Activated CD4-positive, alpha-beta T cell treated with anti-CD3 and anti-CD28 coated beads, Interleukin-2, amount 50 U/mL, for 1 hour (primary cell): ENCODE measurements around the gene IL2RG.

Experiments
- DNase-seq: peaks from one replicate; pipeline ENCODE4 v3.0.0-alpha.2; 2020

The IL2RG gene

GRCh38 chrX:71068044-71068918 lies 43.1 kb downstream of the IL2RG start, which contains the start of gene SNX12:
SNX12 (minus strand) TSS chrX:71068334; CDS start chrX:71068306, 28 bp downstream.
- DNase-seq = peak; percentile 81

DNA sequence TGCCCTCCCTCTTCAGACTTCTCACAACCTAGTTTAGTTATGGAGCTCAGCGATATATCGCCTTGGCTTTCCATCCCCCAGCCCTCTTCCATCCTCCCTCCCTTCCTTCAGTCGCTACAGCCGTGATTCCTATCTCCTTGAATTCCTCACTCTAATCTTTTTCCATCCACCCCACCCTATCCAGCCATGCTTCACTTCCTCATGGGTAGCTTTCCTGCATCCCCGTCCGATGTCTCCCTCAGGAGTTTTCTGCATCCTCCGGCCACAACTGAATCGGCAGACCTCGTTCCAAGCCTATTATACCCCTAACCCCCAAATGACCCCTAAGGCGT lies 43.7 kb downstream of the IL2RG start:
- peak; percentile 0 for DNase-seq

- no peak for DNase-seq
Observed at GRCh38 chrX:71067089-71067488, 44.3 kb downstream of the IL2RG start.

DNA sequence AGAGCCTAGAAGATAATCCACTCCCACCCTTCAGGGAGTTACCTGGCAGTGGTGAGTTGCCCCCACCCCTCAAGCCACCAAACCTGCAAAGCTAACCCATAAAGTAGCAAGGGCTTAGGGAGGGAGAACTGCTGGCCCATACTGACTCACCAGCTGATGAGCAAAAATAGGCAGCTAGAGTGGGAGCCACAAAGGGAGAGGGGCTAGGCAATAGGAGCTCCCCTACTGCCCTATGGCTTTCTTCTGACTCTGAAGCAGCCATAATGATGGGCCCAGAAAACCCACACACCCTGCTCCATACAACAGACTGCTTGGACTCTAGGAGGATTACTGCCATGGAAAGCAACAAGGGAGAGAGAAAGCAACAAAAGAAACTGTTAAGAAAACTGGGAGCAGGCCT lies 51.2 kb downstream of the IL2RG start:
- no peak for DNase-seq

DNA sequence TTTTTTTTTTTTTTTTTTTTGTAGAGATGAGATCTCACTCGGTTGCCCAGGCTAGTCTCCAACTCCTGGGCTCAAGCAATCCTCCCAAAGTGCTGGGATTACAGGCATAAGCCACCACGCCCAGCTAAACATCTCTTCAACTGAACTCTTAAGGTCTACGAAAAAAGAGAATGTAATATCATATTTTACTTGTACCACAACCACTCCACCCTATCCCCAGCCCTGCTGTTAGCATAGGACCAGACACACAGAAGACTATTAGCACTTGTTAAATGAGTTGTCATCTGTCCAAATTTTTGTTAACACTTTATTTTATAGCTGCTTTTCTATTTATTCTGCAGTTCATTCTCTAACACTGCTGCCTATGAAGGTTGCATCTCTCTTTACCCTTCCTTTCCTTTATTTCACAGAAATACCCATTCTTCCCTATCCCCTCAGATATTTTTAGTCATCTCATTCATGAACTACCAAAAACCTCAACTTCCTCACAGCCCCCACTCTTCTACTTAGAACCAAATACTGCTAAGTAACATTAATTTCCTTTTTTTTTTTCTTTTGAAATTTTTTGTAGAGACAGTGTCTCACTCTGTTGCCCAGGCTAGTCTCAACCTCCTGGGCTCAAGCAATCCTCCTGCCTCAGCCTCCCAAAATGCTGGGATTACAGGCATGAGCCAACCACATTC lies 53.4 kb downstream of the IL2RG start:
- DNase-seq = no peak
